Measurements from ENCODE around the gene PILRA.
"Not testable (repeated sequence)": the region's sequence is repeated elsewhere in the genome, so short reads cannot be mapped to it uniquely, and the experiment has no call there.

DNA sequence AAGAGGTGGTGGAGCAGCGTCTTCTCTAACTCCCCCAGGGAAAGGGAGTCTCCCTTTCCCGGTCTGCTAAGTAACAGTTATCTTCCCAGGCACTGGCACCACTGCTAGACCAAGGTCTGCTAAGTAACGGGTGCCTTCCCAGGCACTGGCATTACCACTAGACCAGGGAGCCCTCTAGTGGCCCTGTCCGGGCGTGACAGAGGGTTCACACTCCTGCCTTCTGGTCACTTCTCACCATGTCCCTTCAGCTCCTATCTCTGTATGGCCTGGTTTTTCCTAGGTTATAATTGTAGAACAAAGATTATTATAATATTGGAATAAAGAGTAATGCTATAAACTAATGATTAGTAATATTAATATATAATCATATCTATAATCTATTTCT is 28.0 kb upstream of the PILRA start:
- TF ChIP-seq, protein P1, sequence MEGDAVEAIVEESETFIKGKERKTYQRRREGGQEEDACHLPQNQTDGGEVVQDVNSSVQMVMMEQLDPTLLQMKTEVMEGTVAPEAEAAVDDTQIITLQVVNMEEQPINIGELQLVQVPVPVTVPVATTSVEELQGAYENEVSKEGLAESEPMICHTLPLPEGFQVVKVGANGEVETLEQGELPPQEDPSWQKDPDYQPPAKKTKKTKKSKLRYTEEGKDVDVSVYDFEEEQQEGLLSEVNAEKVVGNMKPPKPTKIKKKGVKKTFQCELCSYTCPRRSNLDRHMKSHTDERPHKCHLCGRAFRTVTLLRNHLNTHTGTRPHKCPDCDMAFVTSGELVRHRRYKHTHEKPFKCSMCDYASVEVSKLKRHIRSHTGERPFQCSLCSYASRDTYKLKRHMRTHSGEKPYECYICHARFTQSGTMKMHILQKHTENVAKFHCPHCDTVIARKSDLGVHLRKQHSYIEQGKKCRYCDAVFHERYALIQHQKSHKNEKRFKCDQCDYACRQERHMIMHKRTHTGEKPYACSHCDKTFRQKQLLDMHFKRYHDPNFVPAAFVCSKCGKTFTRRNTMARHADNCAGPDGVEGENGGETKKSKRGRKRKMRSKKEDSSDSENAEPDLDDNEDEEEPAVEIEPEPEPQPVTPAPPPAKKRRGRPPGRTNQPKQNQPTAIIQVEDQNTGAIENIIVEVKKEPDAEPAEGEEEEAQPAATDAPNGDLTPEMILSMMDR (IDR thresholded peaks at IDR 0.05; ENCODE audit: low read depth, low read length, missing input control) = peak; percentile 35
- TF ChIP-seq FOXA1 (IDR thresholded peaks at IDR 0.05); EGR1 (IDR thresholded peaks at IDR 0.05; ENCODE audit: low read depth in 2 of 2); ATF3 (IDR thresholded peaks at IDR 0.05); TAF1 (conservative IDR thresholded peaks at IDR 0.05); SP1 (IDR thresholded peaks at IDR 0.05); HNF4G (IDR thresholded peaks at IDR 0.05); NR2F2 (IDR thresholded peaks at IDR 0.05); GABPA (IDR thresholded peaks at IDR 0.05 in 1 of 2, conservative IDR thresholded peaks at IDR 0.05 in 1 of 2); JUND (IDR thresholded peaks at IDR 0.05): not testable (repeated sequence)
- TF ChIP-seq, protein P2, sequence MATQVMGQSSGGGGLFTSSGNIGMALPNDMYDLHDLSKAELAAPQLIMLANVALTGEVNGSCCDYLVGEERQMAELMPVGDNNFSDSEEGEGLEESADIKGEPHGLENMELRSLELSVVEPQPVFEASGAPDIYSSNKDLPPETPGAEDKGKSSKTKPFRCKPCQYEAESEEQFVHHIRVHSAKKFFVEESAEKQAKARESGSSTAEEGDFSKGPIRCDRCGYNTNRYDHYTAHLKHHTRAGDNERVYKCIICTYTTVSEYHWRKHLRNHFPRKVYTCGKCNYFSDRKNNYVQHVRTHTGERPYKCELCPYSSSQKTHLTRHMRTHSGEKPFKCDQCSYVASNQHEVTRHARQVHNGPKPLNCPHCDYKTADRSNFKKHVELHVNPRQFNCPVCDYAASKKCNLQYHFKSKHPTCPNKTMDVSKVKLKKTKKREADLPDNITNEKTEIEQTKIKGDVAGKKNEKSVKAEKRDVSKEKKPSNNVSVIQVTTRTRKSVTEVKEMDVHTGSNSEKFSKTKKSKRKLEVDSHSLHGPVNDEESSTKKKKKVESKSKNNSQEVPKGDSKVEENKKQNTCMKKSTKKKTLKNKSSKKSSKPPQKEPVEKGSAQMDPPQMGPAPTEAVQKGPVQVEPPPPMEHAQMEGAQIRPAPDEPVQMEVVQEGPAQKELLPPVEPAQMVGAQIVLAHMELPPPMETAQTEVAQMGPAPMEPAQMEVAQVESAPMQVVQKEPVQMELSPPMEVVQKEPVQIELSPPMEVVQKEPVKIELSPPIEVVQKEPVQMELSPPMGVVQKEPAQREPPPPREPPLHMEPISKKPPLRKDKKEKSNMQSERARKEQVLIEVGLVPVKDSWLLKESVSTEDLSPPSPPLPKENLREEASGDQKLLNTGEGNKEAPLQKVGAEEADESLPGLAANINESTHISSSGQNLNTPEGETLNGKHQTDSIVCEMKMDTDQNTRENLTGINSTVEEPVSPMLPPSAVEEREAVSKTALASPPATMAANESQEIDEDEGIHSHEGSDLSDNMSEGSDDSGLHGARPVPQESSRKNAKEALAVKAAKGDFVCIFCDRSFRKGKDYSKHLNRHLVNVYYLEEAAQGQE (IDR thresholded peaks at IDR 0.05) = not testable (repeated sequence)
- TF ChIP-seq, protein P3, sequence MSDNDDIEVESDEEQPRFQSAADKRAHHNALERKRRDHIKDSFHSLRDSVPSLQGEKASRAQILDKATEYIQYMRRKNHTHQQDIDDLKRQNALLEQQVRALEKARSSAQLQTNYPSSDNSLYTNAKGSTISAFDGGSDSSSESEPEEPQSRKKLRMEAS (IDR thresholded peaks at IDR 0.05) = not testable (repeated sequence)
- peak; percentile 49 to 62 for TF ChIP-seq RAD21 (IDR thresholded peaks at IDR 0.05)
